ENCODE measurements around the gene MBNL2.

MBNL2 gene

GRCh38 chr13:97240788-97241734 lies 18.9 kb downstream of the MBNL2 start:
- TF ChIP-seq, protein P1, sequence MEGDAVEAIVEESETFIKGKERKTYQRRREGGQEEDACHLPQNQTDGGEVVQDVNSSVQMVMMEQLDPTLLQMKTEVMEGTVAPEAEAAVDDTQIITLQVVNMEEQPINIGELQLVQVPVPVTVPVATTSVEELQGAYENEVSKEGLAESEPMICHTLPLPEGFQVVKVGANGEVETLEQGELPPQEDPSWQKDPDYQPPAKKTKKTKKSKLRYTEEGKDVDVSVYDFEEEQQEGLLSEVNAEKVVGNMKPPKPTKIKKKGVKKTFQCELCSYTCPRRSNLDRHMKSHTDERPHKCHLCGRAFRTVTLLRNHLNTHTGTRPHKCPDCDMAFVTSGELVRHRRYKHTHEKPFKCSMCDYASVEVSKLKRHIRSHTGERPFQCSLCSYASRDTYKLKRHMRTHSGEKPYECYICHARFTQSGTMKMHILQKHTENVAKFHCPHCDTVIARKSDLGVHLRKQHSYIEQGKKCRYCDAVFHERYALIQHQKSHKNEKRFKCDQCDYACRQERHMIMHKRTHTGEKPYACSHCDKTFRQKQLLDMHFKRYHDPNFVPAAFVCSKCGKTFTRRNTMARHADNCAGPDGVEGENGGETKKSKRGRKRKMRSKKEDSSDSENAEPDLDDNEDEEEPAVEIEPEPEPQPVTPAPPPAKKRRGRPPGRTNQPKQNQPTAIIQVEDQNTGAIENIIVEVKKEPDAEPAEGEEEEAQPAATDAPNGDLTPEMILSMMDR (conservative IDR thresholded peaks at IDR 0.05; ENCODE audit: control insufficient read depth, insufficient read depth, low read depth, low read length): no peak
- no peak overlapping the region for H3K4me3 ChIP-seq (ENCODE audit: control insufficient read depth, low read depth, low read length)
- DNase-seq (ENCODE audit: low read depth): no peak

GRCh38 chr13:97241761-97242160 lies 19.6 kb downstream of the MBNL2 start:
- no peak for DNase-seq (ENCODE audit: low read depth)
- TF ChIP-seq, protein P1 (conservative IDR thresholded peaks at IDR 0.05; ENCODE audit: control insufficient read depth, insufficient read depth, low read depth, low read length): no peak
- H3K4me3 ChIP-seq (ENCODE audit: control insufficient read depth, low read depth, low read length): no peak overlapping the region

DNA sequence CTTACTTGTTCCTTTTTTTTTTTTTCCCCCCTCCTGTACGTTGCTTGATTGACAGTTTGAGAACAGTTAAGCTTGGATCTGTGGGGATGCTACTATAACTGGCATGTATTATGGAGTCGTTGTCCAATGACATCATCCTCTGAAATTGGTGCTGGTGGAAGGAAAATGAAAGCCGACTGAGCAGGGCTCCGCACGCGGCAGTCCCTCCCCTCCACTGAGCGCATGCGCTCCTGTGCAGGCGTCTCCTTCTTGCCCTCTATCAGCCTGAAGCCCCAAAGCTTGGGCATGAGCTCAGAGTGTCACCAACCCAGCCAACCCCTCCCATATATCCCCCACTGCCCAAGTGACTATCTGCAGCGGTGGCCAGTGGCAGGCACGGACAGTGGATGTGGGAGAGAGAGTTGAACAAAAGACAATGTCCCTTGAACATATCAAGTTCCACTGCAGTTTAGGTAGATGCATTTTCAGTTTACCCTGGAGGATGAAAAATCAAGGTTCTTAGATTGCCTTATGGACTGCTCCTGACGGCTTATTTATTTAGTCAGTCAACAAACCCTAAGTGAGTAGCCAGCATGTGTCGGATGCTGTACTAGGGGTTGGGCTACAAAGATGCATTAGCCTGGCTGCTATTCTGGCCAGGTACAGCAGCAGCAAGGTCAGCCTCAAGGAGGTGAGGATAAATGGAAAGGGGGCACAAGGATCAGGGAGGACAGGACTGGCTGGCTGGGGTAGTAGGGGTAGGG lies 20.8 kb downstream of the MBNL2 start:
- H3K4me3 ChIP-seq (ENCODE audit: control insufficient read depth, low read depth, low read length): no peak overlapping the region
- no peak for DNase-seq (ENCODE audit: low read depth)
- TF ChIP-seq, protein P1 (conservative IDR thresholded peaks at IDR 0.05; ENCODE audit: control insufficient read depth, insufficient read depth, low read depth, low read length): no peak

GRCh38 chr13:97243915-97244781 lies 22.0 kb downstream of the MBNL2 start:
- TF ChIP-seq, protein P1 (conservative IDR thresholded peaks at IDR 0.05; ENCODE audit: control insufficient read depth, insufficient read depth, low read depth, low read length): no peak
- no peak overlapping the region for H3K4me3 ChIP-seq (ENCODE audit: control insufficient read depth, low read depth, low read length)
- no peak for DNase-seq (ENCODE audit: low read depth)

GRCh38 chr13:97245011-97245410 lies 22.9 kb downstream of the MBNL2 start:
- no peak overlapping the region for H3K4me3 ChIP-seq (ENCODE audit: control insufficient read depth, low read depth, low read length)
- TF ChIP-seq, protein P1 (conservative IDR thresholded peaks at IDR 0.05; ENCODE audit: control insufficient read depth, insufficient read depth, low read depth, low read length): no peak
- no peak for DNase-seq (ENCODE audit: low read depth)

- H3K4me3 ChIP-seq (ENCODE audit: control insufficient read depth, low read depth, low read length): peak overlapping the region; percentile 24
- TF ChIP-seq, protein P1 (conservative IDR thresholded peaks at IDR 0.05; ENCODE audit: control insufficient read depth, insufficient read depth, low read depth, low read length): no peak
- no peak for DNase-seq (ENCODE audit: low read depth)
Observed at GRCh38 chr13:97246596-97247158, 24.5 kb downstream of the MBNL2 start.
